GM23338 (cell line): Measurements from ENCODE around the gene KIRREL3. TPM values are rescaled to one million over a fixed set of nuclear protein-coding genes. Genes with fewer than 3 reads are reported as not detected.

ENCODE experiments used
- ATAC-seq: fragments of 200-7000 bp; cut with Tn5 transposase; 3 replicates; pipeline ENCODE4 v1.9.1; 2020
- DNase-seq: peaks from one replicate; pipeline ENCODE4 v3.0.0-alpha.2; 2015; ENCODE audit warnings: low spot score
- H2AFZ ChIP-seq: fragments of 200-600 bp; sonication (generic); 2 replicates; pipeline ENCODE4 v1.8.0; 2016; ENCODE audit warnings: antibody characterized with exemption, mild to moderate bottlenecking, moderate library complexity
- H3F3A ChIP-seq: fragments of 200-600 bp; sonication (generic); replicated peaks from 2 replicates; pipeline ENCODE4 v1.8.0; 2017; ENCODE audit warnings: antibody characterized with exemption, mixed run types, low read depth
- H3K27ac ChIP-seq: fragments of 200-600 bp; sonication (generic); 2 replicates; pipeline ENCODE4 v1.6.1; 2016; ENCODE audit warnings: low read depth
- H3K27me3 ChIP-seq: fragments of 200-600 bp; sonication (generic); 2 replicates; pipeline ENCODE4 v1.8.0; 2016; ENCODE audit warnings: mild to moderate bottlenecking, mixed run types, moderate library complexity; ENCODE audit not compliant: insufficient read depth
- H3K36me3 ChIP-seq: fragments of 200-600 bp; sonication (generic); 2 replicates; pipeline ENCODE4 v1.8.0; 2016; ENCODE audit warnings: mild to moderate bottlenecking; ENCODE audit not compliant: insufficient read depth
- H3K4me1 ChIP-seq: fragments of 200-600 bp; sonication (generic); 2 replicates; pipeline ENCODE4 v1.8.0; 2016; ENCODE audit warnings: mild to moderate bottlenecking, moderate library complexity; ENCODE audit not compliant: insufficient read depth
- H3K4me2 ChIP-seq: fragments of 200-600 bp; sonication (generic); 2 replicates; pipeline ENCODE4 v1.7.1; 2017; ENCODE audit warnings: mixed run types
- H3K4me3 ChIP-seq: fragments of 200-600 bp; sonication (generic); 2 replicates; pipeline ENCODE4 v1.6.1; 2016; ENCODE audit warnings: mixed run types
- H3K79me2 ChIP-seq: fragments of 200-600 bp; sonication (generic); replicated peaks from 2 replicates; pipeline ENCODE4 v1.8.0; 2017; ENCODE audit warnings: mild to moderate bottlenecking; ENCODE audit not compliant: insufficient read depth
- H3K9me2 ChIP-seq: fragments of 200-600 bp; sonication (generic); 2 replicates; pipeline ENCODE4 v1.8.0; 2017; ENCODE audit not compliant: insufficient read depth
- H4K20me1 ChIP-seq: fragments of 200-600 bp; sonication (generic); replicated peaks from 2 replicates; pipeline ENCODE4 v1.8.0; 2017; ENCODE audit warnings: mild to moderate bottlenecking; ENCODE audit not compliant: insufficient read depth
- H3K27ac Mint-ChIP-seq: 2 replicates; pipeline ENCODE4 v1.8.0; 2020; ENCODE audit warnings: inconsistent platforms, mild to moderate bottlenecking, moderate library complexity, mixed read lengths
- H3K27me3 Mint-ChIP-seq: 3 replicates; pipeline ENCODE4 v1.8.0; 2022; ENCODE audit warnings: low read depth, mild to moderate bottlenecking, moderate library complexity, mixed read lengths, inconsistent platforms; ENCODE audit not compliant: insufficient read depth, poor library complexity
- H3K36me3 Mint-ChIP-seq: 3 replicates; pipeline ENCODE4 v1.8.0; 2021; ENCODE audit warnings: low read depth, mild to moderate bottlenecking, inconsistent platforms, moderate library complexity, mixed read lengths
- H3K4me1 Mint-ChIP-seq: 3 replicates; pipeline ENCODE4 v1.8.0; 2020; ENCODE audit warnings: mild to moderate bottlenecking, inconsistent platforms, mixed read lengths
- H3K4me3 Mint-ChIP-seq: 3 replicates; pipeline ENCODE4 v1.8.0; 2021; ENCODE audit warnings: moderate library complexity, mild to moderate bottlenecking, inconsistent platforms, mixed read lengths
- H3K9me3 Mint-ChIP-seq: 3 replicates; pipeline ENCODE4 v1.8.0; 2020; ENCODE audit warnings: moderate library complexity, mild to moderate bottlenecking, inconsistent platforms, mixed read lengths
- CREB1 ChIP-seq: fragments of 250-450 bp; sonication (Bioruptor Pico); IDR thresholded peaks from 2 replicates; pipeline ENCODE4 v1.5.0; 2020; ENCODE audit warnings: low read depth, mild to moderate bottlenecking, moderate library complexity
- EZH2 ChIP-seq: fragments of 200-600 bp; sonication (generic); IDR thresholded peaks from one replicate; pipeline ENCODE4 v1.8.0; 2017; ENCODE audit warnings: antibody characterized with exemption, mild to moderate bottlenecking, low read depth; ENCODE audit not compliant: unreplicated experiment
- EZH2phosphoT487 ChIP-seq: fragments of 200-600 bp; sonication (generic); IDR thresholded peaks from one replicate; pipeline ENCODE4 v1.8.1; 2018; ENCODE audit warnings: antibody characterized with exemption; ENCODE audit not compliant: unreplicated experiment
- JUNB ChIP-seq: IDR thresholded peaks from one replicate; pipeline ENCODE4 v1.6.1; 2016; ENCODE audit warnings: antibody characterized with exemption; ENCODE audit not compliant: unreplicated experiment
- NANOG ChIP-seq: IDR thresholded peaks from 2 replicates; pipeline ENCODE4 v1.6.1; 2016; ENCODE audit warnings: antibody characterized with exemption, borderline replicate concordance
- POLR2AphosphoS5 ChIP-seq: IDR thresholded peaks from 2 replicates; pipeline ENCODE4 v1.6.1; 2016; ENCODE audit warnings: antibody characterized with exemption, low read depth
- REST ChIP-seq: IDR thresholded peaks from one replicate; pipeline ENCODE4 v1.6.1; 2018; ENCODE audit warnings: antibody characterized with exemption; ENCODE audit not compliant: unreplicated experiment
- STAT1 ChIP-seq: IDR thresholded peaks from one replicate; pipeline ENCODE4 v1.6.1; 2016; ENCODE audit warnings: antibody characterized with exemption; ENCODE audit not compliant: unreplicated experiment
- ZNF114 ChIP-seq: fragments of 250-450 bp; sonication (Bioruptor Pico); IDR thresholded peaks from 2 replicates; pipeline ENCODE4 v1.5.0; 2020; ENCODE audit warnings: mild to moderate bottlenecking, moderate library complexity
- ZNF331 ChIP-seq: fragments of 250-450 bp; sonication (Bioruptor Pico); IDR thresholded peaks from 2 replicates; pipeline ENCODE4 v1.5.0; 2020; ENCODE audit warnings: low read depth, mild to moderate bottlenecking, moderate library complexity
- polyA plus RNA-seq: library from polyadenylated mRNA; unstranded; fragments of >200 nt; fragmentation: Nextera tagmentation; extraction: Ambion mirVana; gene quantifications from 2 replicates; pipeline ENCODE4 v1.2.1, GENCODE V29; 2016
- total RNA-seq: library from RNA; depleted of rRNA; stranded (reverse); fragments of >200 nt; shearing (Covaris generic); gene quantifications from 2 replicates; pipeline ENCODE4 v1.2.3, GENCODE V29; 2014
- TF ChIP-seq, protein P1 (sequence below): IDR thresholded peaks from 2 replicates; pipeline ENCODE4 v1.6.1; 2016; ENCODE audit warnings: antibody characterized with exemption
- TF ChIP-seq, protein P2 (sequence below): fragments of 250-450 bp; sonication (Bioruptor Pico); IDR thresholded peaks from 2 replicates; pipeline ENCODE4 v1.5.0; 2020; ENCODE audit warnings: mild to moderate bottlenecking, moderate library complexity
- TF ChIP-seq, protein P3 (sequence below), 2 experiments: fragments of 200-600 bp in 1 of 2; sonication (generic) in 1 of 2; conservative IDR thresholded peaks; 2 replicates each; pipeline versions ENCODE4 v1.5.1 to v1.6.1; 2016 to 2017; ENCODE audit warnings: antibody characterized with exemption in 2 of 2, low read depth in 2 of 2, mild to moderate bottlenecking in 2 of 2, moderate library complexity in 1 of 2

KIRREL3 gene
- total and polyA plus RNA-seq, 2 experiments from 2014 or later = 0.13 to 1.5 TPM

DNA sequence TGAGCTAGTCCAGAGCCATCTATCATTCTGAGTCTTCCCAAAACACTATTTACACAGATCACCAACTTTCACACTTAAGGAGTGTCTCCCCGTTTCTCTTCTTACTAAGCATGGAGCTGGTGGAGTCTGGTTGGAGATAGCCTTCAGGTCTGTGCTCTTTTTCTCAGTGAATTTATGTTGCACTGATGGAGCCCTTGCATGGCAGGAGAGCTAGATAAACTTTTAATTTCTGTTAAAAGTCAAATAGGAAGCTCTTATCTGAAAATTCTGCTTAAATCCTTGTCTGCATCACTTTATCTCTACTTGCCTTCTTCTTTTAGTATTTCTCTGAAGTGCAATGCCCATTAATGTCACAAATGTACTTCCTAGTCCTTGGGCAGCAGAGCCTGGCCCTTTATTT is 581.7 kb downstream of the KIRREL3 start:
- Histone ChIP-seq H3F3A (0 out of 2 replicates have a peak, but pooled peaks cover 3% of the 10 kb centered on the region), H4K20me1 (no peaks in the 10 kb centered on the region), H3K27ac (no peak overlapping the region), H3K4me1 (peaks cover 11% of the 10 kb centered on the region; the same call in 1 of the 2 replicates), H3K4me3 (no peak overlapping the region), H2AFZ (no peak overlapping the region), H3K4me2 (no peak overlapping the region), H3K9me2 (no peaks in the 10 kb centered on the region), H3K79me2 (no peaks in the 10 kb centered on the region), H3K27me3 (0 out of 2 replicates have a peak, but pooled peaks cover 3% of the 10 kb centered on the region), H3K36me3 (no peaks in the 10 kb centered on the region)
- TF ChIP-seq POLR2AphosphoS5 = no peak
- TF ChIP-seq REST = no peak
- TF ChIP-seq ZNF114 (CRISPR knock-in tag) = no peak
- TF ChIP-seq JUNB = no peak
- no peak for TF ChIP-seq NANOG
- TF ChIP-seq, protein P1, sequence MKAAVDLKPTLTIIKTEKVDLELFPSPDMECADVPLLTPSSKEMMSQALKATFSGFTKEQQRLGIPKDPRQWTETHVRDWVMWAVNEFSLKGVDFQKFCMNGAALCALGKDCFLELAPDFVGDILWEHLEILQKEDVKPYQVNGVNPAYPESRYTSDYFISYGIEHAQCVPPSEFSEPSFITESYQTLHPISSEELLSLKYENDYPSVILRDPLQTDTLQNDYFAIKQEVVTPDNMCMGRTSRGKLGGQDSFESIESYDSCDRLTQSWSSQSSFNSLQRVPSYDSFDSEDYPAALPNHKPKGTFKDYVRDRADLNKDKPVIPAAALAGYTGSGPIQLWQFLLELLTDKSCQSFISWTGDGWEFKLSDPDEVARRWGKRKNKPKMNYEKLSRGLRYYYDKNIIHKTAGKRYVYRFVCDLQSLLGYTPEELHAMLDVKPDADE = no peak
- TF ChIP-seq CREB1 (CRISPR knock-in tag) = no peak
- TF ChIP-seq ZNF331 = no peak
- TF ChIP-seq, protein P2, sequence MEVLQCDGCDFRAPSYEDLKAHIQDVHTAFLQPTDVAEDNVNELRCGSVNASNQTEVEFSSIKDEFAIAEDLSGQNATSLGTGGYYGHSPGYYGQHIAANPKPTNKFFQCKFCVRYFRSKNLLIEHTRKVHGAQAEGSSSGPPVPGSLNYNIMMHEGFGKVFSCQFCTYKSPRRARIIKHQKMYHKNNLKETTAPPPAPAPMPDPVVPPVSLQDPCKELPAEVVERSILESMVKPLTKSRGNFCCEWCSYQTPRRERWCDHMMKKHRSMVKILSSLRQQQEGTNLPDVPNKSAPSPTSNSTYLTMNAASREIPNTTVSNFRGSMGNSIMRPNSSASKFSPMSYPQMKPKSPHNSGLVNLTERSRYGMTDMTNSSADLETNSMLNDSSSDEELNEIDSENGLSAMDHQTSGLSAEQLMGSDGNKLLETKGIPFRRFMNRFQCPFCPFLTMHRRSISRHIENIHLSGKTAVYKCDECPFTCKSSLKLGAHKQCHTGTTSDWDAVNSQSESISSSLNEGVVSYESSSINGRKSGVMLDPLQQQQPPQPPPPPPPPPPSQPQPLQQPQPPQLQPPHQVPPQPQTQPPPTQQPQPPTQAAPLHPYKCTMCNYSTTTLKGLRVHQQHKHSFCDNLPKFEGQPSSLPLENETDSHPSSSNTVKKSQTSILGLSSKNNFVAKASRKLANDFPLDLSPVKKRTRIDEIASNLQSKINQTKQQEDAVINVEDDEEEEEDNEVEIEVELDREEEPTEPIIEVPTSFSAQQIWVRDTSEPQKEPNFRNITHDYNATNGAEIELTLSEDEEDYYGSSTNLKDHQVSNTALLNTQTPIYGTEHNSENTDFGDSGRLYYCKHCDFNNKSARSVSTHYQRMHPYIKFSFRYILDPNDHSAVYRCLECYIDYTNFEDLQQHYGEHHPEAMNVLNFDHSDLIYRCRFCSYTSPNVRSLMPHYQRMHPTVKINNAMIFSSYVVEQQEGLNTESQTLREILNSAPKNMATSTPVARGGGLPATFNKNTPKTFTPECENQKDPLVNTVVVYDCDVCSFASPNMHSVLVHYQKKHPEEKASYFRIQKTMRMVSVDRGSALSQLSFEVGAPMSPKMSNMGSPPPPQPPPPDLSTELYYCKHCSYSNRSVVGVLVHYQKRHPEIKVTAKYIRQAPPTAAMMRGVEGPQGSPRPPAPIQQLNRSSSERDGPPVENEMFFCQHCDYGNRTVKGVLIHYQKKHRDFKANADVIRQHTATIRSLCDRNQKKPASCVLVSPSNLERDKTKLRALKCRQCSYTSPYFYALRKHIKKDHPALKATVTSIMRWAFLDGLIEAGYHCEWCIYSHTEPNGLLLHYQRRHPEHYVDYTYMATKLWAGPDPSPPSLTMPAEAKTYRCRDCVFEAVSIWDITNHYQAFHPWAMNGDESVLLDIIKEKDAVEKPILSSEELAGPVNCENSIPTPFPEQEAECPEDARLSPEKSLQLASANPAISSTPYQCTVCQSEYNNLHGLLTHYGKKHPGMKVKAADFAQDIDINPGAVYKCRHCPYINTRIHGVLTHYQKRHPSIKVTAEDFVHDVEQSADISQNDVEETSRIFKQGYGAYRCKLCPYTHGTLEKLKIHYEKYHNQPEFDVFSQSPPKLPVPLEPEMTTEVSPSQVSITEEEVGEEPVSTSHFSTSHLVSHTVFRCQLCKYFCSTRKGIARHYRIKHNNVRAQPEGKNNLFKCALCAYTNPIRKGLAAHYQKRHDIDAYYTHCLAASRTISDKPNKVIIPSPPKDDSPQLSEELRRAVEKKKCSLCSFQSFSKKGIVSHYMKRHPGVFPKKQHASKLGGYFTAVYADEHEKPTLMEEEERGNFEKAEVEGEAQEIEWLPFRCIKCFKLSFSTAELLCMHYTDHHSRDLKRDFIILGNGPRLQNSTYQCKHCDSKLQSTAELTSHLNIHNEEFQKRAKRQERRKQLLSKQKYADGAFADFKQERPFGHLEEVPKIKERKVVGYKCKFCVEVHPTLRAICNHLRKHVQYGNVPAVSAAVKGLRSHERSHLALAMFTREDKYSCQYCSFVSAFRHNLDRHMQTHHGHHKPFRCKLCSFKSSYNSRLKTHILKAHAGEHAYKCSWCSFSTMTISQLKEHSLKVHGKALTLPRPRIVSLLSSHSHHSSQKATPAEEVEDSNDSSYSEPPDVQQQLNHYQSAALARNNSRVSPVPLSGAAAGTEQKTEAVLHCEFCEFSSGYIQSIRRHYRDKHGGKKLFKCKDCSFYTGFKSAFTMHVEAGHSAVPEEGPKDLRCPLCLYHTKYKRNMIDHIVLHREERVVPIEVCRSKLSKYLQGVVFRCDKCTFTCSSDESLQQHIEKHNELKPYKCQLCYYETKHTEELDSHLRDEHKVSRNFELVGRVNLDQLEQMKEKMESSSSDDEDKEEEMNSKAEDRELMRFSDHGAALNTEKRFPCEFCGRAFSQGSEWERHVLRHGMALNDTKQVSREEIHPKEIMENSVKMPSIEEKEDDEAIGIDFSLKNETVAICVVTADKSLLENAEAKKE (CRISPR knock-in tag) = no peak
- TF ChIP-seq STAT1 = no peak
- TF ChIP-seq EZH2 = no peak
- TF ChIP-seq, protein P3, sequence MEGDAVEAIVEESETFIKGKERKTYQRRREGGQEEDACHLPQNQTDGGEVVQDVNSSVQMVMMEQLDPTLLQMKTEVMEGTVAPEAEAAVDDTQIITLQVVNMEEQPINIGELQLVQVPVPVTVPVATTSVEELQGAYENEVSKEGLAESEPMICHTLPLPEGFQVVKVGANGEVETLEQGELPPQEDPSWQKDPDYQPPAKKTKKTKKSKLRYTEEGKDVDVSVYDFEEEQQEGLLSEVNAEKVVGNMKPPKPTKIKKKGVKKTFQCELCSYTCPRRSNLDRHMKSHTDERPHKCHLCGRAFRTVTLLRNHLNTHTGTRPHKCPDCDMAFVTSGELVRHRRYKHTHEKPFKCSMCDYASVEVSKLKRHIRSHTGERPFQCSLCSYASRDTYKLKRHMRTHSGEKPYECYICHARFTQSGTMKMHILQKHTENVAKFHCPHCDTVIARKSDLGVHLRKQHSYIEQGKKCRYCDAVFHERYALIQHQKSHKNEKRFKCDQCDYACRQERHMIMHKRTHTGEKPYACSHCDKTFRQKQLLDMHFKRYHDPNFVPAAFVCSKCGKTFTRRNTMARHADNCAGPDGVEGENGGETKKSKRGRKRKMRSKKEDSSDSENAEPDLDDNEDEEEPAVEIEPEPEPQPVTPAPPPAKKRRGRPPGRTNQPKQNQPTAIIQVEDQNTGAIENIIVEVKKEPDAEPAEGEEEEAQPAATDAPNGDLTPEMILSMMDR (conservative IDR thresholded peaks at IDR 0.05; ENCODE audit: low read depth in 2 of 2) = no peak
- no peak for TF ChIP-seq EZH2phosphoT487
- Mint-ChIP-seq H3K4me3 (no peak overlapping the region), H3K9me3 (no peaks in the 10 kb centered on the region), H3K27me3 (peaks cover 10% of the 10 kb centered on the region), H3K36me3 (no peaks in the 10 kb centered on the region), H3K4me1 (peaks cover 8% of the 10 kb centered on the region), H3K27ac (no peak overlapping the region)
- no peak for DNase-seq
- ATAC-seq = no peak
